ENCODE data around the gene ARHGEF39. TPM values are rescaled to one million over a fixed set of nuclear protein-coding genes. Genes with fewer than 3 reads are reported as not detected.

ARHGEF39 gene
- total RNA-seq, 4 donors from 2014 or later: 1.6 to 7.4 (median 5.8) TPM

DNA sequence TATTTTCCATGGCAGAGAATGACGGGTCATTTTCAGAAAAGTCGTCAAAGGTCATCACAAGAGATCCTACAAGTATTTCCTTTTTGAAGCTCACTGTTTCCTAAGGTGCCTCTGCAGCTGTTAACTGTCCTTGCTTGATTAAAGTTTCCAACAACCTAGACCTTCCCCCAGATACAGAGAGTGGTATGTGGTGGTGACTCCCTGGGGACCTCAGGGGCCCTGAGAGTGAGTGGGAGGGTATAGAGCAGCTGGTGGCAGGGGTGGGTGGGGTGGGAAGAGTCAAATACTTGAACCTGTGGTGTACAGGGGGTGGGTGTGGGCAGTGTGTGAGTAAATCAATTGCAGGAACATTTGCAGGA is 45.2 kb downstream of the ARHGEF39 start:
- WGBS, 2 donors (ENCODE audit: low coverage in 1 of 2): 8 to 50% methylated on average over 2 of the region's 2 CpGs
- Histone ChIP-seq H3K27me3 (no peaks in the 10 kb centered on the region), H3K9me3 (no peaks in the 10 kb centered on the region), H3K27ac (peak overlapping the region in 1 of 4 donors; percentile 22), H3K4me3 (no peak overlapping the region), H3K4me1 (peaks cover 3 to 9% (median 8%) of the 10 kb centered on the region in 4 donors), H3K36me3 (no peaks in the 10 kb centered on the region)
- DNase-seq: no peak
- TF ChIP-seq EP300 (IDR thresholded peaks at IDR 0.05; ENCODE audit: low read depth) (no peak), POLR2A (IDR thresholded peaks at IDR 0.05) (no peak), POLR2AphosphoS5 (IDR thresholded peaks at IDR 0.05) (no peak)
- TF ChIP-seq, protein P1, sequence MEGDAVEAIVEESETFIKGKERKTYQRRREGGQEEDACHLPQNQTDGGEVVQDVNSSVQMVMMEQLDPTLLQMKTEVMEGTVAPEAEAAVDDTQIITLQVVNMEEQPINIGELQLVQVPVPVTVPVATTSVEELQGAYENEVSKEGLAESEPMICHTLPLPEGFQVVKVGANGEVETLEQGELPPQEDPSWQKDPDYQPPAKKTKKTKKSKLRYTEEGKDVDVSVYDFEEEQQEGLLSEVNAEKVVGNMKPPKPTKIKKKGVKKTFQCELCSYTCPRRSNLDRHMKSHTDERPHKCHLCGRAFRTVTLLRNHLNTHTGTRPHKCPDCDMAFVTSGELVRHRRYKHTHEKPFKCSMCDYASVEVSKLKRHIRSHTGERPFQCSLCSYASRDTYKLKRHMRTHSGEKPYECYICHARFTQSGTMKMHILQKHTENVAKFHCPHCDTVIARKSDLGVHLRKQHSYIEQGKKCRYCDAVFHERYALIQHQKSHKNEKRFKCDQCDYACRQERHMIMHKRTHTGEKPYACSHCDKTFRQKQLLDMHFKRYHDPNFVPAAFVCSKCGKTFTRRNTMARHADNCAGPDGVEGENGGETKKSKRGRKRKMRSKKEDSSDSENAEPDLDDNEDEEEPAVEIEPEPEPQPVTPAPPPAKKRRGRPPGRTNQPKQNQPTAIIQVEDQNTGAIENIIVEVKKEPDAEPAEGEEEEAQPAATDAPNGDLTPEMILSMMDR (IDR thresholded peaks at IDR 0.05): no peak
- in situ Hi-C loops (cut with MboI; ENCODE audit: low pct_ligation_motif_present in 1 of 4, low pct_unique_long_range_greater_than_20kb in 1 of 4, low sequenced_read_pairs in 3 of 4): no loop called here
- intact Hi-C loops (cut with DNase I; ENCODE audit: low total_unique reads): no loop called here

DNA sequence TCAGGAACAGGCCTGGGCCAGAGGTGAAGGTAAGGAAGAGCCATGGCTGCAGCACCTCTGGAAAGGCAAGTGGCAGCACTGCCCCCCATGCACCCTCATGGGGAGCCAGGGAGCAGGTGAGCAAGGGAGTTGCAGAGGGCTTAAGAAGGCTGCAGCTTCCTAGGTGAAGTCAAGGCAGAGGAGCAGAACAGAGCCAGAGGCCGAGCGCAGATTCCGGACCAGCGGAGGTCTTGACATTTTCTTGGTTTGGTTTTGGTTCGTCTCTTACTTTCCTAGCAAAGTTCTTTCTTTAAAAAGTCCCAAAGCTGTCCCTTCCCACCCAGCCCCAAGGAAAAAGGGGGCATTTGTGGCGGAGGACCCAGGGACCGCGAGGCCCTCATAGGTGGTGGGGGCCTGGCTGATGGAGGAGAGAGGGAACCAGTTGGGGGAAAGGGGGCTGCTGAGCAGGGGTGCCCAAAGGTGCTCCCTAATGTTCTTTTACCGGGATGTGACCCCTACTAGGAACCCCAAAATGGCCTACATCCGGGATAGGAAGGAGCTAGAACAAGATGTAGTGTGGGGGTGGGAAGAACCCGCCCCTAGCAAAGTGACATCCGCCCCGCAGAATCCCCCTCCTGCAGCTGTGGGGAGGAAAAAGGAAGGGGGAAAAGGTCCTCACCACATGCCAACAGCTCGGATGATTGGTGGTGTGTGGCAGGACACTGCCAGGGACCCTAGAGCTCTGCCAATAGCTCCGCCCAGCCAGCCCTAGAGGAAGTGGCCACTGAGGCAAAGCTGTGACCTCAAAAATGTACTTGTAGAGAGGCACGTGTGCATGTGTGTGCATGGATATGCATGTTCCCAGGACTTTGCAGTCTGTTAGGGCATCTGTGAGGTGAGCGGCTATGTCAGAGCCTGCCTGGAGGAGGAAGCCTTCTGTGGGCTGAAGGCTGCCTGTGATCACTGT is 45.9 kb downstream of the ARHGEF39 start:
- Histone ChIP-seq H3K36me3 (no peaks in the 10 kb centered on the region), H3K27ac (peak overlapping the region in 3 of 4 donors; percentile 26 to 62 (median 59)), H3K4me1 (peaks cover 3 to 9% (median 8%) of the 10 kb centered on the region in 4 donors), H3K27me3 (no peaks in the 10 kb centered on the region), H3K9me3 (no peaks in the 10 kb centered on the region), H3K4me3 (no peak overlapping the region)
- in situ Hi-C loops (cut with MboI; ENCODE audit: low pct_ligation_motif_present in 1 of 4, low pct_unique_long_range_greater_than_20kb in 1 of 4, low sequenced_read_pairs in 3 of 4) (no loop called here), intact Hi-C loops (cut with DNase I; ENCODE audit: low total_unique reads) (no loop called here)
- WGBS, 2 donors (ENCODE audit: low coverage in 1 of 2): 77 to 81% methylated on average over 6 to 17 of the region's 17 CpGs
- TF ChIP-seq, protein P1 (IDR thresholded peaks at IDR 0.05): no peak
- peak in 2 of 3 donors; percentile 4 to 49 for TF ChIP-seq POLR2AphosphoS5 (IDR thresholded peaks at IDR 0.05)
- peak; percentile 68 for DNase-seq

DNA sequence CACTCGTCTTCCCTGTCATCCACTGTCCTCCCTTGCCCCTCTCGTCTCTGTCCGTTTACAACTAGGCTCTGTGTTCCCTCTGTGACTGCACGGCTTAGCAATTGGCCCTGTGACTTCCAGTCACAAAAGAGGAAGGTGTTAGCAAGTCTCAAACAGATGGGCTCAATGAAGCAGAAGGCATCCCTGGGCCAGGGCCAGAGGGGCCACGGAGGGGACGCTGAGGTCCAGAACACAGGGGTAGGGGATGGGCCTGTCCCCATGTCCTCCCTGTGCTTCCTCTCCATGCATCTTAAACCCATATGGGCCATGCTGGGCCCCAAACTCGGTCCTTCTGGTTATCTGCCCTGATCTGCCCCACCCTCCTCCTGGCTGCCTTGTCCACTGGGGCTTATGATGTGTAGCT is 46.7 kb downstream of the ARHGEF39 start, which contains the start of gene CD72:
TSS of gene CD72 (minus strand) at position 89 of the 403 bp plus-strand sequence. CDS start 110 bp downstream, outside the sequence.
- Histone ChIP-seq H3K9me3 (no peaks in the 10 kb centered on the region), H3K27me3 (no peaks in the 10 kb centered on the region), H3K27ac (peak within 1 kb of the TSS in 3 of 4 donors; percentile 26 to 62 (median 59)), H3K4me3 (peak within 1 kb of the TSS in 3 of 4 donors; percentile 10 to 38 (median 37)), H3K4me1 (peaks cover 3 to 9% (median 8%) of the 10 kb centered on the region in 4 donors), H3K36me3 (no peaks in the 10 kb centered on the region)
- in situ Hi-C loops (cut with MboI; ENCODE audit: low pct_ligation_motif_present in 1 of 4, low pct_unique_long_range_greater_than_20kb in 1 of 4, low sequenced_read_pairs in 3 of 4): no loop called here
- TF ChIP-seq EP300 (IDR thresholded peaks at IDR 0.05; ENCODE audit: low read depth): no peak
- peak in 1 of 3 donors; percentile 43 for TF ChIP-seq POLR2AphosphoS5 (IDR thresholded peaks at IDR 0.05)
- WGBS, 2 donors (ENCODE audit: low coverage in 1 of 2): 71 to 80% methylated on average over 1 to 7 of the region's 7 CpGs
- peak; percentile 32 for DNase-seq
- intact Hi-C loops (cut with DNase I; ENCODE audit: low total_unique reads): no loop called here

DNA sequence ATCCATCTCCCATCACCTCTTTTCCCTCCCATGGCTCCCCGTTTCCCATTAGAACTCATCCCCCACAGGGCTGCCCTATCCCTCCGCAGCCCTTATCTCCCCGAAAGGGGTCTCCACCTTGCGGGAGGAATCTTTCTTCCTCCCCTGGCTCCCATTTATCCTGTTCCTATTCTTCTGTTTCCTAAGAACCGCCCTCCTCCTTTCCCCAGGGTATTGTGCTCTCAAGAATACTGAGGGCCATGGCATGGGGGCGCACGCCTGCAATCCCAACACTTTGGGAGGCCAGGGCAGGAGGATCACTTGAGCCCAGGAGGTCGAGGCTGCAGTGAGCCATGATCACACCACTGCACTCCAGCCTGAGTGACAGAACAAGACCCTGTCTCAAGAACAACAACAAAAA is 47.4 kb downstream of the ARHGEF39 start:
- peaks cover 3 to 9% (median 8%) of the 10 kb centered on the region in 4 donors for H3K4me1 ChIP-seq
- H3K27ac ChIP-seq: peak overlapping the region in 1 of 4 donors; percentile 5
- WGBS, 2 donors (ENCODE audit: low coverage in 1 of 2): 67 to 75% methylated on average over 7 to 8 of the region's 8 CpGs
- in situ Hi-C loops (cut with MboI; ENCODE audit: low pct_ligation_motif_present in 1 of 4, low pct_unique_long_range_greater_than_20kb in 1 of 4, low sequenced_read_pairs in 3 of 4): no loop called here
- TF ChIP-seq POLR2AphosphoS5 (IDR thresholded peaks at IDR 0.05) (no peak), EP300 (IDR thresholded peaks at IDR 0.05; ENCODE audit: low read depth) (no peak), POLR2A (IDR thresholded peaks at IDR 0.05) (no peak)
- TF ChIP-seq, protein P1 (IDR thresholded peaks at IDR 0.05): no peak
- no peaks in the 10 kb centered on the region for H3K9me3 ChIP-seq
- H3K36me3 ChIP-seq: no peaks in the 10 kb centered on the region
- no peaks in the 10 kb centered on the region for H3K27me3 ChIP-seq
- intact Hi-C loops (cut with DNase I; ENCODE audit: low total_unique reads): no loop called here
- H3K4me3 ChIP-seq: peak overlapping the region in 3 of 4 donors; percentile 10 to 38 (median 37)
- DNase-seq: no peak
